Measurements from ENCODE around the gene DLG2.

Gene DLG2

GRCh38 chr11:84963240-84963639 lies 663.9 kb downstream of the DLG2 start:
- DNase-seq: no peak

DNA sequence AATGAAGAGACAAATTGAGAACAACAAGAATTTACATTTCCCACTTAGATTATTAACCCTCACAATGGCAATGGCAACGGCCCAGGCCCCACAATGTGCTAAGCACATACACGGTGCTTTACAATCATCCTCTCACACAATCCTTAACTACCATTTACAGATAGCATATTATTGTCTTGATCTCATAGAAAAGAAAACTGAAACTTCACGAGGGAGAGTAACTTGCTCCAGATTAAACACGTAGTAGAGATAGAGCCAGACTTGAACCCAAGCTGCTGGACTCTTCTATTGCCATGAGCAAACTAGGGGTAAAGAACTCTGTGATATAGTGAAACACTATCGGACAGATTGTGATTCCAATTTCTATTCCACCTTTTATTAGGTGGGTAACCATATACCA lies 665.1 kb downstream of the DLG2 start:
- DNase-seq: no peak

DNA sequence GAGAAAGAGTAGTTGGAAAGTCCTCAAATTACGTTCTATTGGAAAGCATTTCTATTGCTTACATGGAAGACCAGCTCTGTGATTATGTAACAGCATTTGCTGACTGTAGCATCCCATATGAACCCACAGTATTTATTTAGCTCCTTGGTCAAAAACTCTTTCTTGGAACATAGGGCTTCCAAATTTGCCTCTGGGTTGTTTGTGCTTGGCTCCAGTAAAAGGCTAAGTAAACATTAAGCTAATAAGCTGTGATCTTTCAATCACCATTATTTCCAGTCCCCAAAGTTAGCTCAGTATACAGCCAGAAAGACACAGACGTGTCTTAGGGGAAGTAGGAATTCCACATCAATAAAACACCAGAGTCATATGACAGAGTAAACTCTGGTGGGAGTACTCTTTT lies 668.8 kb downstream of the DLG2 start:
- DNase-seq: no peak

GRCh38 chr11:84950569-84951270 lies 676.4 kb downstream of the DLG2 start:
- DNase-seq: no peak

DNA sequence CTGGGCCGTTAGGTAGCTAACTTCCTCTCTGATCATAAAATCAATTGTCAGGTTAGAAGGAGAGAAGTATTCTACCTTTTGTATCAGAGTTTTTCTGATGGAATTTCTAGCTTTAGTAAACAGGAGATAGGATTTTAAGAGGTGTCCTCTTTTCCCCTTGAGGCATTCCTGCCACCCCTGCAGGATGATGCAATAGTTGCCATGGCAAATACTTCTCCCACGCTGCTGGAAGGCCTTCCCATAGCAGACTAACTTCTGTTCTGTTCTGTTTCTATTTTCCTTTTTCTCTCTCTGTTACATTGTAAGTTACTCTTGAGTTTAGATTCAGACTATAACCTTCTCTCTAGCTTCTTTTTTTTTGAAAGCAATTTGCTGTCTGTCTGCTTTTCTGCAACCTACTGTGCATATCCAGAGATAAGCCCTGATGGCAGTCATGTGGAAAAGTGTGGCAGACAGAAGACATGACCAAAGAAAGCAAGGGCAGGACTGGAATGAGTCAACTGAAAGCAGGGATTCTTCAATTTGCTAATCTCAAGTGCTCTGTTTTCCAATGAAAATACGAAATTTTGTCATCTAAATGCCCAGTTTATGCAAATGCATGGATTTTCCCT lies 679.1 kb downstream of the DLG2 start:
- no peak for DNase-seq

DNA sequence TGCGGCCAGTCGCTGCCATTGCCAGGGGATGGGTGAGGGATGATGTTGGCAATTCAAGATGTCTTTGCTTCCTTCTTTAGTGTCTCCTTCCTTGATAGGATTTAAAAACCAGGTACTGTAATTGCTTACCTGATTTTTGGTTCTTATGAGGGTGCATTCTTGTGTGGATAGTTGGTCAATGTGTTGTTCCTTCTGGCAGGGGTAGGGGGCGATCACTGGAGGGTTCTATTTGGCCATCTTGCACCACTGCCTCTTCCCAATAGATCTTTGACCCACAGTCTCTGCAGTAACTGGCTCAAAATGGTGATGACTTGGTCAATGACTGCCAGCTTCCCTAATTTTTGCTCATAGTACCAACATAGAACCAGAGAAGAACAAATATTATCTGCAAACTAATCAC lies 680.1 kb downstream of the DLG2 start:
- DNase-seq: no peak

- no peak for DNase-seq
Observed at GRCh38 chr11:84930863-84931262, 696.3 kb downstream of the DLG2 start.

GRCh38 chr11:84929738-84930137 lies 697.4 kb downstream of the DLG2 start:
- no peak for DNase-seq

- DNase-seq: no peak
Observed at GRCh38 chr11:84924154-84924692, 702.9 kb downstream of the DLG2 start.

DNA sequence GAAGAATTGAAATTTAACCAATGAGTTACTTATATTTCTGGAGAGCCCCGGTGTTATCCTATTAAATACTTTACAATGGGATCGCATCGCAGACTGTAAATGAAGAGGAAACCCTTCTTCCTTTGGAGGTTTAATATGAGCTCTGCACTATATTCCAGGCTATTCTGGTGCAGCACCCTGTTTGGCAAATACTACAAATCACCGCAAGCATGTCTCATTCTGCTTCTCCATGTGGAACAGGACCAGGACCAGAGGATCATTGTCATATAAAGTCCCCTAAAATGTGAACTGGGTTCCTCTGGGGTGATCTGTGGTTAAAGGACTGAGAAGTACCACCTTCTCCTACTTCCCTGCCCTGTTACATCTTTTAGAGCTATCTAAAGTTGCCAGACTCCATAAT lies 703.7 kb downstream of the DLG2 start:
- no peak for DNase-seq

DNA sequence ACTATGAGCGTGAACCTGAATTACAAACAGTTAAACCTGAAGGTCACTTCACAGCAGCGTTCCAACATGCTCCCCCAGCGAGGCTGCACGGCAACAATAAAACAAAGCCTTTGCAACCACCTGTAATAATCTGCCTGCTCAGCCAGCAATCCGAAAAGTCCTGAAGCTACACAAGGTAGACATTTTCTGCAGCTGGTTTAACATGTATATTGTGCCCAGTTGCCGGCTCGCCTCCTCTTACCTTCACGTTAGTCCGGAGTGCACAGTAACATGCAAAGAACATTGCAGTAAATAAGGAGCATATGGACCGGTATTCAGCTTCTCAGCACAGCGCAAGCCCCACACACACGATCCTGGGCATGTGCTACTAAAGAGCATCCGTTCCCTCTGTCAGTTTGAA lies 704.3 kb downstream of the DLG2 start:
- DNase-seq: no peak

- no peak for DNase-seq
Observed at GRCh38 chr11:84922212-84922805, 704.8 kb downstream of the DLG2 start.

- no peak for DNase-seq
Observed at GRCh38 chr11:84914511-84914910, 712.6 kb downstream of the DLG2 start.

DNA sequence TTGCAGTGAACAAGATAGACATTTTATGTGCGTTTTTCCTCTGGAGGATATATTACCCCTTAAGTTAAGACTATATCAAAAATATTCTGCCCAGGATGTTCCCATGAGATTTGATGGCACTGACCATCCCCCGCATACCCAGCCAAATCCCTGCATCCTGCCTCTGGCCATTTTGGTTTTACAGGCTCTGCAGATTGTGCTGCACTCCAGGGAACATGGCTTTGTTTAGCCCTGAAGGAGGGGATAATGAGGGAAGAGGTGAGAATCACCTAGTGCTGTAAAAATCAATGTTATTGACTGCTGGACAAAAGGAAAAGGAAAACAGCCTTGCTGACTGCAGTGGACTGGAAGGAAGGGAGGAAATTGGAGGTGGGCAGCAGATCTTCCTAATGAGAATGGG lies 717.4 kb downstream of the DLG2 start:
- no peak for DNase-seq

GRCh38 chr11:84906995-84907394 lies 720.1 kb downstream of the DLG2 start:
- no peak for DNase-seq

DNA sequence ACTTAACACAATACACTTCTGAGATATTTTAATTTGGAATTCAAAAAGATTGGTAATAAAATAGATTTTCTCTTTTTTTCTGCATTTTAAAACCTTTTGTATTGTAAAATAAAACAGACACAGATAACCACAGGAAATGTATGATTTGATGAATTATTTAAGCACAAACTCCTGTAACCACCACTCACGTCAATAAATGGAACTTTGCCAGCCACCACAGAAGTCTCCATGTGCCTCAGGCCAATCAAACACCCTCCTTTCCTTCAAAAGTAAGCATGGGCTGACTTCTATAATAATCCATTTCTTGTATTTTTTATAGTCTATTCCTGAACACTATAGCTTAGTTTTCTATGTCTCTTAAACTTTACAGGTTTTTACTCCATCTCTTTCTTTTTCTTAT lies 721.7 kb downstream of the DLG2 start:
- DNase-seq: no peak

DNA sequence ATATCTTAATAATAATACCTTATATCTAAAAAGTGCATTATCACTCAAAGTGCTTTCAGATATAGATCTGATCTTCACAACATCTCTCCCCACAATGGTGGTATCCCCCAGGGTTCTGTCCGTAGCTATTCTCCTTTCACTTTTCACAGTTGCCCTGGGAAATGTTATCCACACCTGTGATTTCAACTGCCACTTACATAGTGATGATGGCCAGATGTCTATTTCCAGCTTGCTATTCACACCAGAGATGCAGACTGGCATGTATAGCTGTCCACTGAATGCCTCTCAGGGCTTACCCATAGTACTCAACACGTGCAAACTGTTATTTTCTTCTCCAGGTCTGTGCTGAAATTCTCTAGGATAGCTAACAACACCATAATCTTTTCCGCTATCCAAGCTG lies 724.7 kb downstream of the DLG2 start:
- no peak for DNase-seq

GRCh38 chr11:84901991-84902390 lies 725.2 kb downstream of the DLG2 start:
- DNase-seq: no peak

DNA sequence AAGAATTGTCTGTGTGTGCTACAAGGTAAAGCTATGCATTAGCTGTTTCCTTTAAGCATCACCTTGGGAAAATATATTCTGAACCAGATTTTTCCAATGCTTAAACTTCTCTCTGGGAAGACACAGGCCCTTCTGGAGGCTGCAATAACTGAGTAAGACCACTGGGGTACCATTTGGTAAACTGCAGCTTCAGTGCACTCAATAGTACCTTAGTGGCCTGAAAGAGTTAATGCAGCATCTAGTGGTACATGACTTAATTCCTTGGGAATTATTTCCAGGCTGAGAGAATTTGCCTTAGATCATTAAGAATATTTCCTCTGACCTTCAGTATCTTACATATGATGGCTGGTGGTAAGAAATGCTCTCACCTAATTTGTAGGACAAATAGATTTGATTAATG lies 727.4 kb downstream of the DLG2 start:
- no peak for DNase-seq

DNA sequence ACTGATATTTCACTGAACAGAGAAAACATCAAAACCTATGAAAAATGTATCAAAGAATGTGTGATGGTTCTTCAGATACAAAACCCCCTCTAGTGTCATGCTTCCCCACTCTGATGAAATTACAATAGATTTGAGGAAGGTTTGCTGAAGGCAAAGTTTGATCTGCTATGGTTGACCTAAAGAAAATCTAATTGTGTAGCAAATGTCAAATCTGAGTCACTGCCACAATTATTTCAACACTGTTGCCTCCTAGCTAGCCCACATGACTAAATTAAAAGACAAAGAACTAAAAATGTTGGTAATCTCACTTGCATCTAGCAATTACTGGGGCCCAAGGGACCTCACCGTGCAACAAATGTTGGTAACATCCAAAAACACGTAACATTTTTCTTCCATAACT lies 728.0 kb downstream of the DLG2 start:
- no peak for DNase-seq

GRCh38 chr11:84894666-84895065 lies 732.5 kb downstream of the DLG2 start:
- no peak for DNase-seq

GRCh38 chr11:84890676-84891075 lies 736.5 kb downstream of the DLG2 start:
- no peak for DNase-seq

GRCh38 chr11:84889556-84889955 lies 737.6 kb downstream of the DLG2 start:
- DNase-seq: no peak

GRCh38 chr11:84887055-84887629 lies 740.0 kb downstream of the DLG2 start:
- no peak for DNase-seq
